Posterior cingulate gyrus (tissue), 11 donors: ENCODE results near the gene OSTC.

Experiments used
- DNase-seq, 10 donors: peaks; one replicate each; pipeline versions ENCODE4 v3.0.0 to v3.0.0-alpha.2; 2020 to 2021; ENCODE audit warnings: mixed read lengths in 3 of 10
- intact Hi-C: fragments of 100-400 bp; cut with DNase I; formaldehyde crosslinking; loops from one replicate; pipeline ENCODE4 v1.15.1; 2023

Gene OSTC

GRCh38 chr4:108650212-108651013 lies at the start of gene OSTC:
Gene OSTC, plus strand, starts transcription at chr4:108650599. Its CDS starts 57 bp downstream, at chr4:108650656.
- DNase-seq = peak; percentile 92 to 99 (median 96)
- intact Hi-C loops = loop anchor here (1.0 kb wide), 1 partner anchor 30 kb away; the partner anchor contains the start of gene RPL34

- intact Hi-C loops = no loop called here
- no peak for DNase-seq
Measured at GRCh38 chr4:108601106-108601505, 49.3 kb upstream of the OSTC start.

GRCh38 chr4:108601532-108601931 lies 48.9 kb upstream of the OSTC start:
- no peak for DNase-seq
- intact Hi-C loops = no loop called here

GRCh38 chr4:108602163-108602562 lies 48.2 kb upstream of the OSTC start:
- no peak for DNase-seq
- intact Hi-C loops = no loop called here

- intact Hi-C loops = no loop called here
- DNase-seq = no peak
Measured at GRCh38 chr4:108607079-108607815, 43.2 kb upstream of the OSTC start.

- intact Hi-C loops = no loop called here
- no peak for DNase-seq
Measured at GRCh38 chr4:108611365-108611764, 39.0 kb upstream of the OSTC start.

- no peak for DNase-seq
- intact Hi-C loops = no loop called here
Measured at GRCh38 chr4:108612365-108612764, 38.0 kb upstream of the OSTC start.

GRCh38 chr4:108619372-108620100 lies 30.9 kb upstream of the OSTC start:
- intact Hi-C loops = loop anchor here (1.0 kb wide), 1 partner anchor 31 kb away; the partner anchor contains the start of gene OSTC
- no peak for DNase-seq

- DNase-seq = peak; percentile 92 to 100 (median 96)
- intact Hi-C loops = loop anchor here (1.0 kb wide), 1 partner anchor 30 kb away; the partner anchor contains the start of gene OSTC
Measured at GRCh38 chr4:108620101-108620932, 30.1 kb upstream of the OSTC start, which contains the start of gene RPL34. Gene RPL34, plus strand, starts transcription at chr4:108620576. Its CDS starts 1,384 bp downstream, at chr4:108621960.

- intact Hi-C loops = loop anchor here (1.0 kb wide), 1 partner anchor 29 kb away; the partner anchor contains the start of gene OSTC
- DNase-seq = no peak
Measured at GRCh38 chr4:108620933-108621905, 29.2 kb upstream of the OSTC start.

- intact Hi-C loops = no loop called here
- DNase-seq = no peak
Measured at GRCh38 chr4:108622022-108622421, 28.4 kb upstream of the OSTC start.

GRCh38 chr4:108622828-108623227 lies 27.6 kb upstream of the OSTC start:
- no peak for DNase-seq
- intact Hi-C loops = no loop called here

- intact Hi-C loops = no loop called here
Measured at GRCh38 chr4:108624263-108625056, 25.9 kb upstream of the OSTC start.

GRCh38 chr4:108626056-108626455 lies 24.3 kb upstream of the OSTC start:
- intact Hi-C loops = no loop called here
- no peak for DNase-seq

More at GRCh38 chr4:108624263-108625056, 25.9 kb upstream of the OSTC start:
- DNase-seq = no peak

- intact Hi-C loops = no loop called here
- DNase-seq = no peak
Measured at GRCh38 chr4:108628411-108628810, 22.0 kb upstream of the OSTC start.

- peak in 1 of 10 donors; percentile 73 for DNase-seq
- intact Hi-C loops = no loop called here
Measured at GRCh38 chr4:108635070-108635655, 15.2 kb upstream of the OSTC start.

GRCh38 chr4:108636246-108636645 lies 14.2 kb upstream of the OSTC start:
- no peak for DNase-seq
- intact Hi-C loops = no loop called here
